Kidney tubule cell (primary cell): ENCODE results near the gene TREX2.

Experiments
- DNase-seq: peaks from one replicate; pipeline ENCODE4 v3.0.0-alpha.2; 2018; ENCODE audit warnings: low spot score

The TREX2 gene, protein sequence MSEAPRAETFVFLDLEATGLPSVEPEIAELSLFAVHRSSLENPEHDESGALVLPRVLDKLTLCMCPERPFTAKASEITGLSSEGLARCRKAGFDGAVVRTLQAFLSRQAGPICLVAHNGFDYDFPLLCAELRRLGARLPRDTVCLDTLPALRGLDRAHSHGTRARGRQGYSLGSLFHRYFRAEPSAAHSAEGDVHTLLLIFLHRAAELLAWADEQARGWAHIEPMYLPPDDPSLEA

DNA sequence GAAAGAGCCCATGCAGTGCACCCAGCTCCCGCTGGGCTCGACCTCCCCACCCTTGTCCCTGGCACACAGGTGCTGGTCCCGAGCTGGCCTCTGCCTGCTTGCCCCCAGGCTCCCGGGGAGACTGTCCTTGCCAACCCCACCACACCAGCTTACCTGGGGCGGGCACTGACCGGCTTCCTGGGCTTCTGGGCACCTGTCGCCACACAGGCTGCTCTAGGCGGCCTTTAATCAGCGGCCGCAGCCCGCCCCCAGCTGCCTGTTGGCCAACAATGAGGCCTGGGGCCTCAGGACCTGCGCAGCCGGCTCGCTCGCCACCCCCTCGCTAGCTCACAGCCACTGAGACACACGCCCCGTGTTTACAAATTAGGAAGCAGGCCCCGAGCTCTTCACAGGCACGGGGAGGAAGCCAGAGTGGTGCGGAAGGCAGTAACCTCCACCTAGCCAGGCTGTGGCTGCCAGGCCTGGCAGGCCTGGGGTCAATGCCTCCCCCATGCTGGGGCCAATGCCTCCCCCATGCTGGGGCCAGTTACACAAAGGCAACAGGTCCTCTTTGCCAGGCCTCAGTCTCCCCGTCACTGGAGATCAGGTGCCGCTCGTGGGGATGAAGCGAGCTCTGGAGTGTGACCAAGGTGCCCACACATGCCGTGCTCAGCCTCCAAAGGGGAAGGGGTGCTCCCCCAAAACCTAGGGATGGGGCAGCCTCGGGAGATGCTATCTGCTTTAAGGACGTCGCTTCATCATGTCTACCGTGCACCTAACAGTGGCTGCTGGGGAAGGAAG lies at the start of gene TREX2:
Gene TREX2 (minus strand): TSS at position 201 of the 780 bp plus-strand sequence. CDS start 626 bp downstream, outside the sequence.
- DNase-seq, result no peak

DNA sequence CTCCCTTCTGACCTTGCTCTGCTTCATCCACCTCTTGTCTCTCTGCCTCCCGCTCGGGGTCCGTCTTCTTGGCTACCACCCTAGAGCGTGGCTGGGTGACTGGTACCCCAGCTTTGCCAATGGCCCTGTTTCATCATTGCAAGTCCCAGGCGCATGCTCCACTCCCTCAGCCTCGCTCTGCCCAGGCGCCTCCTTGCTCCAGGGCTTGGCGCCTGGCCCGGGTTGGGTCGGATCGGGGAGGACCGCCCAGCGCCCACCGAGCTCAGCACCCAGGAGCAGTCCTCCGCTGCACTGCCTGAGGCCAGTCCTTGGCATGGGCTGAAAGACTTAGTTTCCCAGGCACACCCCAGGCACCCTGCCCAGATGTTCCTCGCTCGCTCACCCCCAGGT lies 49.5 kb upstream of the TREX2 start:
- DNase-seq, result no peak

- no peak for DNase-seq
These were observed 48.9 kb upstream of the TREX2 start, which contains the start of gene BGN for GRCh38 chrX:153494541-153495361. TSS of gene BGN (plus strand) at chrX:153494980. CDS start at chrX:153504632, 9,652 bp downstream.

GRCh38 chrX:153494061-153494460 lies 48.2 kb upstream of the TREX2 start:
- DNase-seq, result no peak

GRCh38 chrX:153493085-153493484 lies 47.2 kb upstream of the TREX2 start:
- DNase-seq, result no peak

GRCh38 chrX:153492543-153492942 lies 46.7 kb upstream of the TREX2 start:
- no peak for DNase-seq

DNA sequence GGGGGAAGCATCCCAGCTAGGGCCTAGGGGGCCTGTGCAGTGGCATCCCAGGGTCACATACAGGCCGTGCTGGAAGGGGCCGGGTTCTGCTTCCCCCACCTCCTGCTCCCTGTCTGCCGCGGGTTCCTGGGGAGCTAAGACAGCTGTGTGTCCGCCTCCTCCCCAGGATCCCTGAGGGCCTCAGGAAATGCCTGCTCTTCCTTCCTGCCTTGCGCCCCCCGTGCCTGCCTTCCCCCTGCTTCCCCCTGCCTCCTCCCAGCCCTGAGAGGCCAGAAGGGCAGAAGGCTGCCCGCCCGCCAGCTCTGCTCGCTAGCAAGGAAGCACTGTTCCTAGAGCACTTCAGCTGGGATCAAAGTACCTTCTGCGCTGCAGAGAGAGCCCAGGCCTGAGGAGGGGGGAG lies 46.1 kb upstream of the TREX2 start:
- no peak for DNase-seq

- no peak for DNase-seq
These were observed 45.6 kb upstream of the TREX2 start for GRCh38 chrX:153491351-153491914.

GRCh38 chrX:153490217-153490930 lies 44.5 kb upstream of the TREX2 start:
- DNase-seq, result no peak

DNA sequence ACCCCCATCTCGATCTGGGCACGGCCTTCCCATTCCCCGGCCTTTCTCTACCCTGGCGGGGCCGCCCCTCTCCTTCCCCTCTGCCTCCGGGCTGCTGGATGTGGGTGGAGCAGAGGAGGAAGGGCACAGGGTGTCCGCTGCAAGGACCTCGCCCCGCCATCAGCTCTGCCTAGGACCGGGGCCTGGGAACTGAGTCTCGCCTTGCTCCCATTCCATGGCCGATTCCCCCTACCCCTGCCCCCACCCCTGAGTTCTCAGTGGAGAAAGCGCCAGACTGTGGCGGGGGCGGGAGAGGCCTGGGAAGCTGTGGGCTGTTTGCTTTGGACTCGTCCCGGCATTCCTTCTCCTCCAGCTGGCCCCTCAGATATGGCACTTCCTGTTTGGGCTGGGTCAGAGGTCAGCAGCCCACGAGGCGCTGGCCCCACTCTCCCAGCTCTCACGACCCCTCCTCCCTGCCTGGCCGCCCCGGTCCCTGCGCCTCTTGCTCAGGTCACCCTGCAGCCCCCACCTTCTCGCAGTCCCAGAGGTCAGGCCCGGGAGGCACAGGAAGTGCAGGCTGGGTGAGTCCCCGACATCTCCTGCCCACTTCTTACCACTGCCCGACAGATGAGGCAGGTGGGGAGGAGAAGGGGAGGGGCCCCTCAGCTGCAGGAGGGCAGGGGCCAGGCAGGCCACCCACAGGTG lies 42.5 kb upstream of the TREX2 start:
- no peak for DNase-seq

DNA sequence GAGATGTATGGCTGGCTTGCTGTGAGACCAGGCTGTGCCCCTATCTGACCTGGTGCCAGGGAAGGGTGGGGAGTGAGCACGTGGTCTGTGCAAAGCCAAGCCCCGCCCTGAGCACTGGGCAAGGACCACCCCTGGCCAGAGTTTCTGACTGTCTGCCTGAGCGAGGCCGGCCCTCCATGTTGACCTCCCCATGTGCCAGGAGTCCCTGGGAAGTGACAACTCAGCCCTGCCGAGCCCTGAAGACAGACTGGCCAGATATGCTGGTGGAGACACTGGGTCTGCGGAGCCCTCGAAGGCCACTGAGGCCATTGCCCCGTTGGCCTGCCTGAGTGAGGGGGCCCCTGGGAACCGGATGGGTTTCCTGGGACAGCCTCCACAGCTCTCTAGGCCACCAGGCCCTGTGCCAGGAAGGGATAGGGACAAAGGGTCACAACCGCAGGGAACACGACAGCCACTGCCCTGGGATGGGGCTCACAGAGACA lies 41.8 kb upstream of the TREX2 start:
- no peak for DNase-seq

- no peak for DNase-seq
These were observed 40.3 kb upstream of the TREX2 start for GRCh38 chrX:153486171-153486570.

DNA sequence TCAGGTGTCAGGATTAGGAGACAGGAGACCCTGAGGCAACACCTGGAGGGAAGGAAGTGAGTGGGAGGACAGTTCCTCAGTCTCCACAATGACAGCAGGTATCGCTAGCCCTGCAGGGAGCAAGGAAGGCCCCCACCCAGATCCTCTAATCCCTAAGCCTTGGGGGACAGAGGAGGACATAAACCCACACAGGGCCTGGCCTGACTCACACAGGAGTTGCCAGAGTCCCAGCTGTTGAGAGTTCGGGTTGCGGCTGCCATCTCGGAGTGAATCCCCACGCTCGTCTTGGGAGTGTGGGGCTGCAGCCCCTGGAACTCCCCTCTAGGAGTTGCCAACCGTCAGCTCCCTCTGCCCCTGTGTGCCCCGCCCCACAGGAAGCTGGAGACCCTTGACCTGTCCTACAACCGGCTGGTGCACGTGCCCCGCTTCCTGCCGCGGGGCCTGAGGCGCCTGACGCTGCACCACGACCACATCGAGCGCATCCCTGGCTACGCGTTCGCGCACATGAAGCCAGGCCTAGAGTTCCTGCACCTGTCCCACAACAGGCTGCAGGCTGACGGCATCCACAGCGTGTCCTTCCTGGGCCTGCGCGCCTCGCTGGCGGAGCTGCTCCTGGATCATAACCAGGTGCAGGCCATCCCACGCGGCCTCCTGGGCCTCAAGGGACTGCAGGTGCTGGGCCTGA lies 39.7 kb upstream of the TREX2 start:
- no peak for DNase-seq

GRCh38 chrX:153482376-153483015 lies 36.6 kb upstream of the TREX2 start:
- DNase-seq, result no peak

- no peak for DNase-seq
These were observed 35.2 kb upstream of the TREX2 start for GRCh38 chrX:153481043-153481442.

- DNase-seq, result no peak
These were observed 32.9 kb upstream of the TREX2 start for GRCh38 chrX:153478746-153479145.

- DNase-seq, result no peak
These were observed 32.0 kb upstream of the TREX2 start for GRCh38 chrX:153477901-153478300.

GRCh38 chrX:153477364-153477857 lies 31.6 kb upstream of the TREX2 start:
- DNase-seq, result no peak

DNA sequence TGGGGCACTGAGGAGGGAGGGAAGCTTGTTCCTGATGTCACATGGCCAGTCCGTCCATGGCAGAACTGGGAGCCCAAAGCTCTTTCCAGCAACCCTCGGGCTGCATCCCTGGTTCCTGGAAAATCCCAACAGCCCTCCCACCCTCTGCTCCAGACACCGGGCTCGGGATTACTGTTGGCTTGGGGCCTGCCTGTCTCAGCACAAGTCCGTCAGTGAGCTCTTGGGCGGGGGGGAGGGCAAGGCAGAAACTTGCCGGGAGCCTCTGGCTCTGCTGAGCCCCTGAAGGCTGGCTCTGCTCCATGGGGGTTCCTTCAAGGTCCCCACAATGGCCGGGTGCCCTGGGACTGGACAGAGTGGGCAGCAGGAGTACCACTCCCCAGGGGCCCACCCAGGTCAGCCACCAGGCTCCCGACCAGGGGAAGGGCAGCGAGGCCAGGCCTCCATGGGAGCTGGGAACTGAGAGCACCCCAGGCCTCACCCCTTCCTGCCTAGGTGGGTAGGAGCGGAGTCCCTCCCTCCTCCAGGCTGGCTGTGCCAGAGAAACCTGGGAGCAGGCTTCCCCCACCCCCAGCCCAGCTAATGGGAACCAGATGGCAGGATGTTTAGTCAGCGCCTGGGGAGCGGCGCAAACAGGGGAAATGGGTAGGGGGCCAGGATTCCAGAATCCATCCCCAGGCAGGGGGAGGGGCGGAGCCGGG lies 31.0 kb upstream of the TREX2 start:
- no peak for DNase-seq
